Liver (tissue), 3 donors: ENCODE data around the gene CNRIP1.

Experiments used
- RXRA ChIP-seq, 2 donors: IDR thresholded peaks; 2 replicates each; pipeline ENCODE4 v1.6.1; 2017 to 2018; ENCODE audit warnings: antibody characterized with exemption in 2 of 2, mild to moderate bottlenecking in 1 of 2
- YY1 ChIP-seq: IDR thresholded peaks from 2 replicates; pipeline ENCODE4 v1.6.1; 2016; ENCODE audit warnings: antibody characterized with exemption, mild to moderate bottlenecking
- TF ChIP-seq, protein P1 (sequence below): fragments of 150-350 bp; IDR thresholded peaks from 2 replicates; pipeline ENCODE4 v1.5.1; 2017; ENCODE audit warnings: improper control_type of control experiment, low read depth, low read length; ENCODE audit not compliant: missing input control
- donor health status: healthy.
- donor health status: healthy.

DNA sequence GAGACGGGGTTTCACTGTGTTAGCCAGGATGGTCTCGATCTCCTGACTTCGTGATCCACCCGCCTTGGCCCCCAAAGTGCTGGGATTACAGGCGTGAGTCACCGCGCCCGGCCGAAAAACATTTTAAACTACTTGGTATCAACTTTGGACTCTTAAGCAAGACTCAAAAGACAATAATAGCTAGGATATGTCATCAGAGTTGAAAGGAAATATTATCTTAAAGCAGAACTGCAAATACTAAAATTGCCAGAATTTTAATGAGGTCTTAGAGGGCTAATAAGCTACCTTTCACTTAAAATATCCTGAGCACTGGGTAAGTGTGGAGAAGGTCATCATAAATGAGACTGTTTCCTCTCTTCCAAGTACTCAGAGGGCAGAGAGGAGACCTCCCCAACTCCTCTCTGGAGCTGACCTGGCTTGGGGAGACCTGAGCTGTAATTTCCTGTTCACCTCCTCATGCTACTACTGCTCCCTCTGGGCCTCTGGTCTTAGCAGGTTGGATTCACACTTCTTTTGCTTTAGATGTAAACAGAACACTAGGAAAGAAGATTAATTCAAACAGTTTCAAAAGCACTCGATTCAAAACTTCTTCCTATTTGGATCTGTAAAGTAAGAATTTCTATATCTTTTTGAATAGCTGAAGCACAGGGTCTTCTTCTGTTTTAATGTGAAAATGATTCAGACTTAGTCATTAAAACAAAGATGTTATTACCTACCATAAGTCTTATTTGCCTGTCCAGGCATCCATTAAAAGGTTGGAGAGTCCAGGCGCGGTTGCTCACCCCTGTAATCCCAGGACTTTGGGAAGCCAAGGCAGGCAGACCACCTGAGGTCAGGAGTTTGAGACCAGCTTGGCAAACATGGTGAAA is 16.5 kb downstream of the CNRIP1 start:
- TF ChIP-seq, protein P1, sequence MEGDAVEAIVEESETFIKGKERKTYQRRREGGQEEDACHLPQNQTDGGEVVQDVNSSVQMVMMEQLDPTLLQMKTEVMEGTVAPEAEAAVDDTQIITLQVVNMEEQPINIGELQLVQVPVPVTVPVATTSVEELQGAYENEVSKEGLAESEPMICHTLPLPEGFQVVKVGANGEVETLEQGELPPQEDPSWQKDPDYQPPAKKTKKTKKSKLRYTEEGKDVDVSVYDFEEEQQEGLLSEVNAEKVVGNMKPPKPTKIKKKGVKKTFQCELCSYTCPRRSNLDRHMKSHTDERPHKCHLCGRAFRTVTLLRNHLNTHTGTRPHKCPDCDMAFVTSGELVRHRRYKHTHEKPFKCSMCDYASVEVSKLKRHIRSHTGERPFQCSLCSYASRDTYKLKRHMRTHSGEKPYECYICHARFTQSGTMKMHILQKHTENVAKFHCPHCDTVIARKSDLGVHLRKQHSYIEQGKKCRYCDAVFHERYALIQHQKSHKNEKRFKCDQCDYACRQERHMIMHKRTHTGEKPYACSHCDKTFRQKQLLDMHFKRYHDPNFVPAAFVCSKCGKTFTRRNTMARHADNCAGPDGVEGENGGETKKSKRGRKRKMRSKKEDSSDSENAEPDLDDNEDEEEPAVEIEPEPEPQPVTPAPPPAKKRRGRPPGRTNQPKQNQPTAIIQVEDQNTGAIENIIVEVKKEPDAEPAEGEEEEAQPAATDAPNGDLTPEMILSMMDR, result no peak
- TF ChIP-seq RXRA (IDR thresholded peaks at IDR 0.05) (no peak), YY1 (no peak)
